ENCODE measurements around the gene MFF. TPM values are rescaled to one million over a fixed set of nuclear protein-coding genes. Genes with fewer than 3 reads are reported as not detected.

MFF gene
- total RNA-seq, 1 experiment from 2014 or later: 82.3 TPM

- intact Hi-C loops (cut with micrococcal nuclease; ENCODE audit: unreplicated experiment): no loop called here
- Mint-ChIP-seq H3K27me3 (ENCODE audit: unreplicated experiment) (no peaks in the 10 kb centered on the region), H3K27ac (ENCODE audit: unreplicated experiment) (peak overlapping the region; percentile 24), H3K36me3 (ENCODE audit: insufficient read depth, unreplicated experiment) (peaks cover 11% of the 10 kb centered on the region), H3K4me3 (ENCODE audit: low read depth, unreplicated experiment) (no peak overlapping the region), H3K9me3 (ENCODE audit: low read depth, unreplicated experiment) (no peaks in the 10 kb centered on the region), H3K4me1 (ENCODE audit: low read depth, unreplicated experiment) (peaks cover 76% of the 10 kb centered on the region)
- no peak for TF ChIP-seq CTCF (IDR thresholded peaks at IDR 0.05; ENCODE audit: unreplicated experiment)
- CTCF ChIA-PET: interaction anchor here (0.8 to 1.0 kb wide), 2 partner anchors 9 to 78 kb away, joined by 3 read pairs; no protein-coding TSS in a partner anchor
- DNase-seq: no peak
- BruUV-seq (replicated peaks): no TSS peak
Measured at GRCh38 chr2:227401550-227401949, 76.5 kb downstream of the MFF start.

- H3K27ac Mint-ChIP-seq (ENCODE audit: unreplicated experiment): peak overlapping the region; percentile 24
- peaks cover 12% of the 10 kb centered on the region for H3K36me3 Mint-ChIP-seq (ENCODE audit: insufficient read depth, unreplicated experiment)
- DNase-seq: no peak
- intact Hi-C loops (cut with micrococcal nuclease; ENCODE audit: unreplicated experiment): no loop called here
- no peak for TF ChIP-seq CTCF (IDR thresholded peaks at IDR 0.05; ENCODE audit: unreplicated experiment)
- H3K4me3 Mint-ChIP-seq (ENCODE audit: low read depth, unreplicated experiment): no peak overlapping the region
- no peaks in the 10 kb centered on the region for H3K27me3 Mint-ChIP-seq (ENCODE audit: unreplicated experiment)
- peaks cover 76% of the 10 kb centered on the region for H3K4me1 Mint-ChIP-seq (ENCODE audit: low read depth, unreplicated experiment)
- H3K9me3 Mint-ChIP-seq (ENCODE audit: low read depth, unreplicated experiment): no peaks in the 10 kb centered on the region
- CTCF ChIA-PET: interaction anchor here (1.0 kb wide), 1 partner anchor 77 kb away, joined by 3 read pairs; no protein-coding TSS in a partner anchor
- BruUV-seq (replicated peaks): no TSS peak
Measured at GRCh38 chr2:227402321-227402720, 77.3 kb downstream of the MFF start.

DNA sequence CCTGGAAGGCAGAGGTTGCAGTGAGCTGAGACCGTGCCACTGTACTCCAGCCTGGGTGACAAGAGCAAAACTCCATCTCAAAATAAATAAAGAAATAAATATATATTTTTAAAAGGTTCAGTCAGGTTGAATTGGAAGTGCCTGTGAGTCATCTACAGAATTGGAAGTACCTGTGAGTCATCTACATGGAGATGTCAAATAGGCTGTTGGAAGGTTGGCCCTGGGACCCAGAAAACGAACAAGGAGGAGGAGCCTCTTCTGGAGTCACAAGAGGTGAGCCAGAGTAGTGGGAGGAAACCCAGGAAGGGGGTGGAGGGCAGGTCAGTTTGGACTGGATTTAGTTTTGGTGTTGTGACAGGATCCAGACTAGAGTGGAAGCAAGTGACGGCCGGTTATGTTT lies 77.9 kb downstream of the MFF start:
- H3K36me3 Mint-ChIP-seq (ENCODE audit: insufficient read depth, unreplicated experiment): peaks cover 18% of the 10 kb centered on the region
- no TSS peak for BruUV-seq (replicated peaks)
- H3K9me3 Mint-ChIP-seq (ENCODE audit: low read depth, unreplicated experiment): no peaks in the 10 kb centered on the region
- no peaks in the 10 kb centered on the region for H3K27me3 Mint-ChIP-seq (ENCODE audit: unreplicated experiment)
- H3K4me3 Mint-ChIP-seq (ENCODE audit: low read depth, unreplicated experiment): no peak overlapping the region
- intact Hi-C loops (cut with micrococcal nuclease; ENCODE audit: unreplicated experiment): no loop called here
- peak overlapping the region; percentile 71 for H3K27ac Mint-ChIP-seq (ENCODE audit: unreplicated experiment)
- DNase-seq: no peak
- CTCF ChIA-PET: no interaction called here
- peaks cover 77% of the 10 kb centered on the region for H3K4me1 Mint-ChIP-seq (ENCODE audit: low read depth, unreplicated experiment)
- TF ChIP-seq CTCF (IDR thresholded peaks at IDR 0.05; ENCODE audit: unreplicated experiment): no peak

DNA sequence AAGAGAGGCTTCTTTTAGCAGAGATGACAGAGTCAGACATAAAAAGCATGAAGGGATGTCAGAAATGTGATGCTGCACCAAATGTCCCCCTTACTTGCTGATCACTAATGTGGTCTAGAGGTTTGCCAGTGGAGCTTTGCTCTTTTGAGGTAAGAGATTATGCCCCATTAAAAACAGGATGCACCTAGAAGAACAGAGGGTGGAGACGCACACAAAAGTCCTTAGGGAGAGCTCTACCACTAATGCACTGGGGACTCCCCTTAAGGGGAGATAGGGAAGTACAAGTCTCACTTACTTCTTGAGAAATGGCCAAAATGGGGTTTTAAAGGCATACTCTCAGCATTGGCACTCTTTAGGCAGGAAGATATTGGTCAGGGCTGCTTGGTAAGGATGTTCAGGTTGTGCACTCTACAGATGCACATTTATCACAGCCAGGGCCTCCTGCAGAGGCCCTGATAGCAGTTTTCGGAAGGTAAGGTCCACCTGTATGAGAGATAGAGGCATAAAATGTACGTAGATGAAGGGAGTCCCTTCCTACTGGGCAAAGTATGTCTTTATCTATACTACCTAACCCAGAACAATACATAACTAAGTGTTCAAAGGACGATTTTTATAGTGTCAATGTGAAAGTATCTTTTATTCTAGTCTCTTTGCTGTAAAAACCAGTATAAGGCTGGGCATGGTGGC lies 79.7 kb downstream of the MFF start:
- CTCF ChIA-PET: interaction anchor here (0.6 to 1.8 kb wide), 4 partner anchors 9 to 362 kb away, joined by 3 to 17 read pairs (median 4); no protein-coding TSS in a partner anchor
- no peak overlapping the region for H3K27ac Mint-ChIP-seq (ENCODE audit: unreplicated experiment)
- peaks cover 63% of the 10 kb centered on the region for H3K4me1 Mint-ChIP-seq (ENCODE audit: low read depth, unreplicated experiment)
- H3K4me3 Mint-ChIP-seq (ENCODE audit: low read depth, unreplicated experiment): no peak overlapping the region
- intact Hi-C loops (cut with micrococcal nuclease; ENCODE audit: unreplicated experiment): loop anchor here (5.0 kb wide), 2 partner anchors 173 to 458 kb away; no protein-coding TSS in a partner anchor
- TF ChIP-seq CTCF (IDR thresholded peaks at IDR 0.05; ENCODE audit: unreplicated experiment): no peak
- peaks cover 19% of the 10 kb centered on the region for H3K36me3 Mint-ChIP-seq (ENCODE audit: insufficient read depth, unreplicated experiment)
- H3K9me3 Mint-ChIP-seq (ENCODE audit: low read depth, unreplicated experiment): no peaks in the 10 kb centered on the region
- no peak for DNase-seq
- BruUV-seq (replicated peaks): no TSS peak
- H3K27me3 Mint-ChIP-seq (ENCODE audit: unreplicated experiment): no peaks in the 10 kb centered on the region

Measured in Calu3 (cell line).